Panc1 (cell line): ENCODE measurements around the gene LRCH2. TPM values are rescaled to one million over a fixed set of nuclear protein-coding genes. Genes with fewer than 3 reads are reported as not detected.

Experiments used
- ATAC-seq: fragments of 200-7000 bp; cut with Tn5 transposase; 2 replicates; pipeline ENCODE4 v1.9.1; 2020; ENCODE audit warnings: mild to moderate bottlenecking, moderate library complexity
- BruUV-seq: library from RNA; stranded (reverse); fragments of 400-500 nt; replicated peaks from 2 replicates; lab custom pipeline; 2021; lab: Mats Ljungman, UMichigan
- CTCF ChIA-PET: fragments of 300-600 bp; sonication (Branson Sonifier 250); formaldehyde crosslinking; loops from one replicate; lab custom pipeline; 2022; ENCODE audit warnings: antibody characterized with exemption; lab: Charles Lee
- POLR2A ChIA-PET: fragments of 300-600 bp; sonication (Branson Sonifier 250); formaldehyde crosslinking; loops from one replicate; lab custom pipeline; 2022; ENCODE audit warnings: antibody characterized with exemption; lab: Charles Lee
- DNase-seq: peaks from one replicate; pipeline ENCODE4 v3.0.0-alpha.2; 2010; ENCODE audit warnings: low read depth, low spot score
- H3K27ac ChIP-seq: 2 replicates; pipeline ENCODE4 v1.5.1; 2011; ENCODE audit warnings: mild to moderate bottlenecking, low read length, inconsistent platforms
- H3K27me3 ChIP-seq: fragments of 200-500 bp; sonication (Bioruptor generic); 2 replicates; pipeline ENCODE4 v1.6.0; 2014; ENCODE audit warnings: low read length, inconsistent platforms; ENCODE audit not compliant: control insufficient read depth, insufficient read depth
- H3K36me3 ChIP-seq: fragments of 200-500 bp; sonication (Bioruptor generic); 2 replicates; pipeline ENCODE4 v1.5.1; 2014; ENCODE audit warnings: inconsistent platforms, mild to moderate bottlenecking, low read length, moderate library complexity; ENCODE audit not compliant: control insufficient read depth, insufficient read depth
- H3K4me1 ChIP-seq: 2 replicates; pipeline ENCODE4 v1.5.1; 2011; ENCODE audit warnings: inconsistent platforms, mild to moderate bottlenecking, low read length, moderate library complexity; ENCODE audit not compliant: control insufficient read depth, insufficient read depth
- H3K4me3 ChIP-seq, 2 experiments: 2 replicates each; pipeline ENCODE4 v1.5.1; 2011 to 2012; ENCODE audit warnings: low read depth in 2 of 2, low read length in 2 of 2, mild to moderate bottlenecking in 2 of 2, inconsistent platforms in 1 of 2, moderate library complexity in 1 of 2
- H3K9me3 ChIP-seq: fragments of 200-500 bp; sonication (Bioruptor generic); 2 replicates; pipeline ENCODE4 v1.5.1; 2014; ENCODE audit warnings: low read depth, mild to moderate bottlenecking, inconsistent platforms, low read length, moderate library complexity; ENCODE audit not compliant: control insufficient read depth, insufficient read depth
- POLR2AphosphoS5 ChIP-seq: IDR thresholded peaks from 2 replicates; pipeline ENCODE4 v1.6.1; 2012; ENCODE audit warnings: mild to moderate bottlenecking, low read depth, low read length, moderate library complexity
- SIN3A ChIP-seq: IDR thresholded peaks from 2 replicates; pipeline ENCODE4 v1.6.1; 2012; ENCODE audit warnings: low read depth, mild to moderate bottlenecking, low read length, moderate library complexity, borderline replicate concordance; ENCODE audit not compliant: insufficient read depth
- TCF7L2 ChIP-seq: IDR thresholded peaks from 2 replicates; pipeline ENCODE4 v1.6.1; 2011; ENCODE audit warnings: mild to moderate bottlenecking, low read depth, low read length, inconsistent platforms
- in situ Hi-C: cut with HindIII; loops from 2 replicates; pipeline ENCODE4 v1.10.0; 2016; ENCODE audit warnings: low sequenced_read_pairs, low pct_unique_long_range_greater_than_20kb
- intact Hi-C: fragments of 100-400 bp; cut with micrococcal nuclease; formaldehyde crosslinking; loops from one replicate; pipeline ENCODE4 v1.10.0; 2022; ENCODE audit not compliant: unreplicated experiment
- total RNA-seq: library from RNA; stranded (reverse); gene quantifications from one replicate; pipeline ENCODE4 v1.2.1, GENCODE V29; 2021; ENCODE audit not compliant: unreplicated experiment
- TF ChIP-seq, protein P1 (sequence below): fragments of 450-650 bp; IDR thresholded peaks from 2 replicates; pipeline ENCODE4 v1.5.1; 2017; ENCODE audit warnings: mild to moderate bottlenecking
- TF ChIP-seq, protein P2 (sequence below), 2 experiments: IDR thresholded peaks; 2 replicates each; pipeline ENCODE4 v1.6.1; 2011 to 2012; ENCODE audit warnings: low read depth in 2 of 2, control low read depth in 1 of 2, low read length in 1 of 2, mild to moderate bottlenecking in 1 of 2, moderate library complexity in 1 of 2; ENCODE audit not compliant: insufficient read depth in 1 of 2

LRCH2 gene
- total RNA-seq, 1 experiment from 2014 or later: 0.13 TPM

DNA sequence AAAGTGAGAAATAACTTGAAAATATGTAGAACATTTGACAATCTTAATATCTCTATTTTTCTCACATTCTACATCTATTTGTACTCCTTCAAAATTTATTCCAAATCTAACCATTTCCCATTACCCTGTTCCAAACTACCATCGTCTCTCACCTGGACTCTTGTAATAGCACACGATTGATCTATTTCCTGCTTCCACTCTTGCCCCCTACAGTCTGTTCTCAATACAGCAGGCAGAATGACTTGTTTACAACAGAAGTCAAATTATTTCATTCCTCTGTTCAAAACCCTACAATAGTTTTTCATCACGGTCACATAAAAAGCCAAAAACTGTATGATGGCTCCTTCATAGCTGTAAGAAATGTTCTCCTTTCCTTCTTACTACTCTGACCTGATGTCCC, 34.5 kb upstream of the LRCH2 start:
- CTCF ChIA-PET: no interaction called here

DNA sequence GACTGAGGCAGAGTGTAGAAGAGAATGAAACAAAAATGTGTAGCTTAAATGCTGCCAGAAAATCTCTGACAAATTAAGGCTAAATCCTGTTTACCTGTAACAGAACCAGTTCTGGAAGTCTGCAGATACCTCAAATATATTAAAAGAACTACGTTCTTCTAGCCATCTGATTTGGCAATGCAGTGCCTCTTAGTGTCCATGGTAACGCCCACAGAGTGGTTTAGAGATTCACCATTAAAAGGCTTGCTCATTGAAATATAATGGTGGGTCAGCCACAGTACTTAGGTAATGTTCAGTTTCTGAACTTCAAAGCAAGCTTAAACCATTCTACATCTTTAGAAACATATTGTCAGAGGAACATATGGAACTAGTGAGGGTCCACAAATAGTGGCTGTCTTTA, 32.4 kb upstream of the LRCH2 start:
- Histone ChIP-seq H3K4me3 (no peak overlapping the region), H3K27ac (no peak overlapping the region), H3K9me3 (no peaks in the 10 kb centered on the region), H3K4me1 (no peaks in the 10 kb centered on the region), H3K36me3 (no peaks in the 10 kb centered on the region), H3K27me3 (no peaks in the 10 kb centered on the region)
- ATAC-seq: no peak
- DNase-seq: no peak
- BruUV-seq: no TSS peak
- in situ Hi-C loops (no loop called here), intact Hi-C loops (no loop called here)
- TF ChIP-seq, protein P1, sequence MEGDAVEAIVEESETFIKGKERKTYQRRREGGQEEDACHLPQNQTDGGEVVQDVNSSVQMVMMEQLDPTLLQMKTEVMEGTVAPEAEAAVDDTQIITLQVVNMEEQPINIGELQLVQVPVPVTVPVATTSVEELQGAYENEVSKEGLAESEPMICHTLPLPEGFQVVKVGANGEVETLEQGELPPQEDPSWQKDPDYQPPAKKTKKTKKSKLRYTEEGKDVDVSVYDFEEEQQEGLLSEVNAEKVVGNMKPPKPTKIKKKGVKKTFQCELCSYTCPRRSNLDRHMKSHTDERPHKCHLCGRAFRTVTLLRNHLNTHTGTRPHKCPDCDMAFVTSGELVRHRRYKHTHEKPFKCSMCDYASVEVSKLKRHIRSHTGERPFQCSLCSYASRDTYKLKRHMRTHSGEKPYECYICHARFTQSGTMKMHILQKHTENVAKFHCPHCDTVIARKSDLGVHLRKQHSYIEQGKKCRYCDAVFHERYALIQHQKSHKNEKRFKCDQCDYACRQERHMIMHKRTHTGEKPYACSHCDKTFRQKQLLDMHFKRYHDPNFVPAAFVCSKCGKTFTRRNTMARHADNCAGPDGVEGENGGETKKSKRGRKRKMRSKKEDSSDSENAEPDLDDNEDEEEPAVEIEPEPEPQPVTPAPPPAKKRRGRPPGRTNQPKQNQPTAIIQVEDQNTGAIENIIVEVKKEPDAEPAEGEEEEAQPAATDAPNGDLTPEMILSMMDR: no peak
- TF ChIP-seq POLR2AphosphoS5: no peak
- TF ChIP-seq TCF7L2: no peak
- TF ChIP-seq, protein P2, sequence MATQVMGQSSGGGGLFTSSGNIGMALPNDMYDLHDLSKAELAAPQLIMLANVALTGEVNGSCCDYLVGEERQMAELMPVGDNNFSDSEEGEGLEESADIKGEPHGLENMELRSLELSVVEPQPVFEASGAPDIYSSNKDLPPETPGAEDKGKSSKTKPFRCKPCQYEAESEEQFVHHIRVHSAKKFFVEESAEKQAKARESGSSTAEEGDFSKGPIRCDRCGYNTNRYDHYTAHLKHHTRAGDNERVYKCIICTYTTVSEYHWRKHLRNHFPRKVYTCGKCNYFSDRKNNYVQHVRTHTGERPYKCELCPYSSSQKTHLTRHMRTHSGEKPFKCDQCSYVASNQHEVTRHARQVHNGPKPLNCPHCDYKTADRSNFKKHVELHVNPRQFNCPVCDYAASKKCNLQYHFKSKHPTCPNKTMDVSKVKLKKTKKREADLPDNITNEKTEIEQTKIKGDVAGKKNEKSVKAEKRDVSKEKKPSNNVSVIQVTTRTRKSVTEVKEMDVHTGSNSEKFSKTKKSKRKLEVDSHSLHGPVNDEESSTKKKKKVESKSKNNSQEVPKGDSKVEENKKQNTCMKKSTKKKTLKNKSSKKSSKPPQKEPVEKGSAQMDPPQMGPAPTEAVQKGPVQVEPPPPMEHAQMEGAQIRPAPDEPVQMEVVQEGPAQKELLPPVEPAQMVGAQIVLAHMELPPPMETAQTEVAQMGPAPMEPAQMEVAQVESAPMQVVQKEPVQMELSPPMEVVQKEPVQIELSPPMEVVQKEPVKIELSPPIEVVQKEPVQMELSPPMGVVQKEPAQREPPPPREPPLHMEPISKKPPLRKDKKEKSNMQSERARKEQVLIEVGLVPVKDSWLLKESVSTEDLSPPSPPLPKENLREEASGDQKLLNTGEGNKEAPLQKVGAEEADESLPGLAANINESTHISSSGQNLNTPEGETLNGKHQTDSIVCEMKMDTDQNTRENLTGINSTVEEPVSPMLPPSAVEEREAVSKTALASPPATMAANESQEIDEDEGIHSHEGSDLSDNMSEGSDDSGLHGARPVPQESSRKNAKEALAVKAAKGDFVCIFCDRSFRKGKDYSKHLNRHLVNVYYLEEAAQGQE (IDR thresholded peaks at IDR 0.05; ENCODE audit: insufficient read depth in 1 of 2, low read depth in 2 of 2, low read length in 1 of 2): no peak
- TF ChIP-seq SIN3A: no peak
- ChIA-PET CTCF (no interaction called here), POLR2A (no interaction called here)

More for the DNA sequence above, 34.5 kb upstream of the LRCH2 start:
- no peaks in the 10 kb centered on the region; the same call in 1 of the 2 replicates for H3K27me3 ChIP-seq
- TF ChIP-seq, protein P1: peak; percentile 33; the same call in 1 of the 2 replicates
- TF ChIP-seq SIN3A: no peak
- POLR2A ChIA-PET: no interaction called here
- H3K27ac ChIP-seq: no peak overlapping the region
- in situ Hi-C loops: no loop called here
- no peaks in the 10 kb centered on the region for H3K36me3 ChIP-seq
- BruUV-seq: no TSS peak
- no peaks in the 10 kb centered on the region for H3K4me1 ChIP-seq
- H3K4me3 ChIP-seq: no peak overlapping the region
- DNase-seq (no peak), ATAC-seq (no peak)
- H3K9me3 ChIP-seq: no peaks in the 10 kb centered on the region
- intact Hi-C loops: no loop called here
